Germinal center (tissue), 1 donor: ENCODE measurements around the gene CCL7.

Source experiments
- DNase-seq: peaks from one replicate; pipeline ENCODE4 v3.0.0; 2012; ENCODE audit warnings: mixed read lengths, low spot score

Gene CCL7

DNA sequence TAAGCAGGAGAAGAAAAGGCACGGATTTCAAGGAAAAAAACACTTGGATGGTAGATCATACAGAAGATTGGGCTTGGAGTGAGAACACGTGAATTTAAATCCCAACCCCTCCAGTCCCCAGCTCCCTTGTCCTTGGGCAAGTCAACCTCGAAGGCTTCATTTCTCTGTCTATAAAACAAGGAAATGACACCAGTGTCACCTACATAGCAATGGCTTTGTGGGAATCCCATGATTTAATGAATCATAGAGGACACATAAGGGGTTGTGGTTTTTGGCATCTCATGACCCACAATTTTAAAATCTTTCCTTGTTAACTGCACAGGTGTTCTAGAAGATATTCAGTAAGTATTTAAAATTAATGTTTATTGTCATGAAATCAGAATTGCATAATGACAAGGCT is 23.1 kb upstream of the CCL7 start:
- no peak for DNase-seq

DNA sequence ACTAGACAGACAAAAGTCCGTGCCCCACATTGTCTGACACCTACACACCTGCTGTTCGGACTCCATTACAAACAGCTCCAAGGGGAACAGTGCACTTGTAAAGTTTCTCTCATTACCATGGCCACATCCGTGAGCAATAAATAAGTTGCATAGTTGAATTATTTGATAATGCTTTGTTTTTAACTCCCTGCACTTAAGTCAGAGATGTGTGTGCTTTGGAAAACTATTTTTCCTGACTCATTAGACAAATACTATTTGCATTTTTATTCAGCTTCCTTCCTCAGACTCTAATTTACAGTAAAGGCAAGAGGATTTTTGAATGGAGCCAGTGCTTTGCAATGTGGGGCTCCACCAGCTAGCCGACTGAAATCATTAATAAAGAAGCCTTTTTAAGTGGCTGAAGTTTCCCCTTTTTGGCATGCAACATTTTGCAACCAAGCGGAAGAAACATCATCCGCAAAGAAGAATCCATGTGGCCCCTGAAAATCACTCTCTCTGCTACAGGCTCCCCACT is 21.5 kb upstream of the CCL7 start:
- no peak for DNase-seq

DNA sequence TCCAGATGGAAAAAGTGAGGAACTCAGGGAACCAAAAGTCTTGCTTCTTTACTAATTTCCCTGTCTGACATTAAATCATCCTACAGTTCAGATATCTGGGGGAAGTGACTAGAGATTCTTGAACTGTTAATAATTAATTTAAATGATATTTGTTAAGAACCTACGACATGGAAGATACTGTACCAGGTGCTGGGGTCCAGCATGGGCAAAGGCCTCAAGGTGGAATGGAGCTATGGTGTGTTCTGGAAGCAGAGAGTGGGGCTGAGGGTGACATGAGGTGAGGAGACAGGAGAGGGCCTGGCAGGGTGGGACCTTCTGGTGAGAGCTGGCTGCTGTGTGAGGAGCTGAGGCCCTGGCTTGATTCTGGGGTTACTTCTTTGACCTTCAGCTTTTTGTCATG is 21.0 kb upstream of the CCL7 start:
- no peak for DNase-seq

DNA sequence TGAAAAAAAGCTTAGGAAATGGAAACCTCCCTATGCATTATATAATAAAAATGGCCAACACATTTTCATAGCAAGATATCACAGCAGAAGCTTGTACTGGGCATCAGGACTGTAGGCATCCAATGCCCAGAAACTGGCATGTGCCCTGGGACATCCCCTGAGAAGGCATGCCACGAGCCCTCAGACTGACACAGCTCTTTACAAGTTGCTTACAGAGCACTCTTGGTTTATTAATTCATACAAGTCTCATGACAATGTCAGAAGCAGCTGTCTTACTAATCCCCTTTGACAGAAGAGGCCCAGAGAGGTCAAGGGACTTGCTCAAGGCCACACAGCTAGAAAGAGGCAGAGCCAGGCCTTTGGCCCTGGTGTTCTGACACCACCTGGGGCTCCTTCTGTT is 20.5 kb upstream of the CCL7 start:
- DNase-seq = no peak

DNA sequence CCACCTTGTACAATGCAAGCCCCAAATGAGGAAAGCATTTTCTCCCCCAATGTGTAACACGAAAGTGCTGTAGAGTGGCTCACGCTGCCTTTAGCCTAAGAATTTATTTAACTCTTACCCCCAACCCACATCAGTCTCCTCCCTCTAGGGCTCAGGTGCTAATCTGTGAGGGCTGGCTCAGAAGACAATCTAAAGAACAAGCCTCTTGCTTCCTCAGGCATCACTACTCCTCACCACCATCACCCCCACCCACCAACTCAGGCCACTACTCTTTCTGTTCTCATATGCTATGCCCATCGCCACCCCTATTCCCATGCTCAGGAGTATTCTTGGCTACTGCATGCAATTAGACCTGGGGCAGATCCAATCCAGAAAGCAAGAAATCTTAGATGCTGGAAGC is 18.8 kb upstream of the CCL7 start:
- DNase-seq = no peak

DNA sequence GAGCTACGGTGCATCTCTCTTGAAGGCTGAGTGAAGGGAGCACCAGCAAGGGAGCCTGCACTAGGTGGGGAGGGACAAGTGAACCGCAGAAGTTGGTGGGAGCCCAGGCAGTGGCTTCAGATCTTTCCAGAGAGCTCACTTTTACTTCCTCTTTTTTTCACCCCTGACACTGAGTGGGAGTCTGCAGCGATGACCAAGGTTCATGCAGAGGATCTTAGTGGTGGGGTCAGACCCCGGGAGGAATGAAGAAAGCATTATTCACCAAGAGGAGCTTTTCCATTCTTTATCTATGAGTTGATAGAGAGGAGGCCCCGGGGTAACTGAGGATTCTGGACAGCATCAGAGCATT is 18.0 kb upstream of the CCL7 start:
- DNase-seq = peak; percentile 18

DNA sequence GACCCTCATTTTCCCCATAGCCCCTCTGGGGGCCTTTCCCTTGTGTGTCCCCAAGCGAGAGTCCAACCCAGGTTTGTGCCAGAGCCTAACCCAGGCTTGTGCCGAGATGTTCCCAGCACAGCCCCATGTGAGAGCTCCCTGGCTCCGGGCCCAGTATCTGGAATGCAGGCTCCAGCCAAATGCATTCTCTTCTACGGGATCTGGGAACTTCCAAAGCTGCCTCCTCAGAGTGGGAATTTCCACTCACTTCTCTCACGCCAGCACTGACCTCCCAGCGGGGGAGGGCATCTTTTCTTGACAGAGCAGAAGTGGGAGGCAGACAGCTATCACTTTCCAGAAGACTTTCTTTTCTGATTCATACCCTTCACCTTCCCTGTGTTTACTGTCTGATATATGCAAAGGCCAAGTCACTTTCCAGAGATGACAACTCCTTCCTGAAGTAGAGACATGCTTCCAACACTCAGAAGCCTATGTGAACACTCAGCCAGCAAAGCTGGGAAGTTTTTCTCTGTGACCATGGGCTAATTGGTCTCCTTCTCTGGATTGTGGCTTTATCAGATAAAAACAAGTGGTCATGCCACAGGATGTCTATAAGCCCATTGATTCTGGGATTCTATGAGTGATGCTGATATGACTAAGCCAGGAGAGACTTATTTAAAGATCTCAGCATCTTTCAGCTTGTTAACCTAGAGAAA is 17.4 kb upstream of the CCL7 start:
- DNase-seq = no peak

DNA sequence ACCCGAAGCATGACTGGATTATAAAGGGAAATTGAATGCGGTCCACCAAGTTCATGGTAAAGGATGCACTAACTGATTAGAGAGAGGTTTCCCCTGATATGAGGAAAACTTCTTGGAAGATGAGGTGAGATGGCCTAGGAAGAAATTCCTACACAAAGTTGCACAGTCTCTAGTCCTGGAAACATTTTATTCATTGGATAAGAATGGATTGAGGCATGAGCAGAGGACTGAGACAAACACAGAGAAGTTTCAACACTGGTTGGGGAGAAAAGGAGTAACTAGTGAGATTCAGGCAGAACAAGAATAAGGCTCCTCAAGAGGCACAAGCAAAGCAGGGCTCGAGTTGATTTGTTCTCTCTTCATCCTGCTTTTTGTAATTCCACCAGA is 16.9 kb upstream of the CCL7 start:
- no peak for DNase-seq

DNA sequence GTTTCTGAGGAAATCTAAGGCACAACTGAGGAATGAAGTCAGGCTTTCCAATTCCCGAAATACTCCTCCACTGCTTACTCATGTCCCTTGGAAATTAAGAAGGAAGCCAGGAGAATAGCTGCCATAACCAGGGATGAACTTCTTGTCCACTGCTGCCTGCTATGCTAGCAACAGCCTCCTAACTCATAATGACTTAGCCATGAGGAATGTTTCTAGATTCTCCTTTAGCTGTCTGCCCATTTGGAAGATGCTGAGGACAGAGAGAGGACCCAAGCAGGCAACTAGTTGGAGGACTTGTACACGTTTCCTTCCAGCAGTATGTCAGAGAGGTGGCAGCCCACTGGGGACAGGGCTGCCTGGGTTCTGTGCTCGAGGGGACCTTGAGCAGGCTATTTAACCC is 15.9 kb upstream of the CCL7 start:
- no peak for DNase-seq

DNA sequence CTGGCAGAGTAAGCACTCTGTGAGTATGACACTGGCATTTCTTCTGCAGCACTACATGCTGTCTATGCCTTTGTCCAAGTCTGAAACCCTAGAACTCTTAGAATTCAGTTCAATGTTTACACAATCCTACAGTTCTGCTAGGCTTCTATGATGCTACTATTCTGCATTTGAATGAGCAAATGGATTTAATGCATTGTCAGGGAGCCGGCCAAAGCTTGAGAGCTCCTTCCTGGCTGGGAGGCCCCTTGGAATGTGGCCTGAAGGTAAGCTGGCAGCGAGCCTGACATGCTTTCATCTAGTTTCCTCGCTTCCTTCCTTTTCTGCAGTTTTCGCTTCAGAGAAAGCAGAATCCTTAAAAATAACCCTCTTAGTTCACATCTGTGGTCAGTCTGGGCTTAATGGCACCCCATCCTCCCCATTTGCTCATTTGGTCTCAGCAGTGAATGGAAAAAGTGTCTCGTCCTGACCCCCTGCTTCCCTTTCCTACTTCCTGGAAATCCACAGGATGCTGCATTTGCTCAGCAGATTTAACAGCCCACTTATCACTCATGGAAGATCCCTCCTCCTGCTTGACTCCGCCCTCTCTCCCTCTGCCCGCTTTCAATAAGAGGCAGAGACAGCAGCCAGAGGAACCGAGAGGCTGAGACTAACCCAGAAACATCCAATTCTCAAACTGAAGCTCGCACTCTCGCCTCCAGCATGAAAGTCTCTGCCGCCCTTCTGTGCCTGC is 15.2 kb upstream of the CCL7 start, which contains the start of gene CCL2:
Gene CCL2 (plus strand): TSS at position 635 of the 730 bp plus-strand sequence. CDS start 65 bp downstream, at position 700.
- DNase-seq = no peak

DNA sequence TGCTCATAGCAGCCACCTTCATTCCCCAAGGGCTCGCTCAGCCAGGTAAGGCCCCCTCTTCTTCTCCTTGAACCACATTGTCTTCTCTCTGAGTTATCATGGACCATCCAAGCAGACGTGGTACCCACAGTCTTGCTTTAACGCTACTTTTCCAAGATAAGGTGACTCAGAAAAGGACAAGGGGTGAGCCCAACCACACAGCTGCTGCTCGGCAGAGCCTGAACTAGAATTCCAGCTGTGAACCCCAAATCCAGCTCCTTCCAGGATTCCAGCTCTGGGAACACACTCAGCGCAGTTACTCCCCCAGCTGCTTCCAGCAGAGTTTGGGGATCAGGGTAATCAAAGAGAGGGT is 14.7 kb upstream of the CCL7 start:
- DNase-seq = no peak

DNA sequence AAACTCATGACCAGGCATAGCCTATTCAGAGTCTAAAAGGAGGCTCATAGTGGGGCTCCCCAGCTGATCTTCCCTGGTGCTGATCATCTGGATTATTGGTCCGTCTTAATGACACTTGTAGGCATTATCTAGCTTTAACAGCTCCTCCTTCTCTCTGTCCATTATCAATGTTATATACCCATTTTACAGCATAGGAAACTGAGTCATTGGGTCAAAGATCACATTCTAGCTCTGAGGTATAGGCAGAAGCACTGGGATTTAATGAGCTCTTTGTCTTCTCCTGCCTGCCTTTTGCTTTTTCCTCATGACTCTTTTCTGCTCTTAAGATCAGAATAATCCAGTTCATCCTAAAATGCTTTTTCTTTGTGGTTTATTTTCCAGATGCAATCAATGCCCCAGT is 14.2 kb upstream of the CCL7 start:
- DNase-seq = no peak

DNA sequence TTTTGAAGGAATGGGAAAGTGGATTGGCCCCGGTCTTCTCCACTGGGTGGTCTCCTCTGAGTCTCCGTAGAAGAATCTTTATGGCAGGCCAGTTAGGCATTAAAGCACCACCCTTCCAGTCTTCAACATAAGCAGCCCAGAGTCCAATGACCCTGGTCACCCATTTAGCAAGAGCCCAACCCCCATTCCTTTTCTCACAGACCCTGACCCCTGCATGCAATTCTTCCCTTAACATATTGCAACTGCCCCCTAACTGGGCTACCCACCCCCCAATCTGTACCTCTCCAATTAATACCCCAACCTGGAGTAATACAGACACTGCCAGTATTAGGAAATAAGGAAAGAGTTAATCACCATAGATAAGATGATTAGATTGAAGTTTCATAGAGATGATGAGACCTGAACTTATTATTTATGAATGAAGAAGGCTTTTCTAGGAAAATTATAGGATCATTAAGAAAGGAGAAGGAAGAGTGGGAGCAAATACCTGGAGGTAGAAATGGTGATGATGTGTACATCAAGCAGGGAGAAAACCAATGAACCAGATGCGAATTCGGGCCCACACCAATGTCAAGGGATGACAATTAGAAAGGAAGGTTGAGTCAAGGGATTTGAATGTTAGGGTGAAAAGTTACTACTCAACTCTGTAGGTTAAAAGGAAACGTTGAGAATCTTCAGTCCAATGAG is 12.6 kb upstream of the CCL7 start:
- DNase-seq = no peak

DNA sequence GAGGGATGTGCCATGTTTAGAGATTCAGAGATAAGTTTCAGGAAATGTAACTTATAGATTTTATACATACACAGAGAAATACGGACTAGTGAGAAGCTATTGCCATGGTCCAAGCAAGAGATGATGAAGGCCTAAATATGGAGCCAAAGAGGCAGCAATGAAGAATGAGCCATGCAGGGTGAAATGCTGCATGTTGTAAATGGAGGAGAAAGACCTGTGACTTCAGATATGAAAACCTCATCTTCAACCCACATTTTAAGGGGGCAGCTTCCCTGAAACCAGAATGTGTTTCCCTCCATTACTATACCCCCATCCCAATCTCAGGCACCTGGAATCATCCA is 12.1 kb upstream of the CCL7 start:
- DNase-seq = no peak

DNA sequence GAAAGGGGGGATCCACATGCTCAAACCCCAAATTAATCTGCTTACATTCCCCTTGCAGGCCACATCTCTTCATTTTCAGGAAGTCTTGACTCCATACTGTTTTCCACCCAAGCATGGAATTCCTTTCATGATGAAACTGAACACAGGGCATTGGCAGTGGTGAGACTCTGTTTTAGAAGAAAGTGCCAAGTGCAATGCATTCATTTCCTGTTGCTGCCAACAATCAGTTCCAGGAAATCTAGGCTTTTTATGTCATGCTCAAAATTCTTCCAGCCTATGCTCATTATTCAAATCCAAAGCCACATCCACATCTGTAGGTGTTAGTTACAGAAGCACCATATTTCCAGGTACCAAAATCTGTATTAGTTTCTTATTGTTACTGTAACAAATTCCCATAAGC is 10.9 kb upstream of the CCL7 start:
- no peak for DNase-seq

DNA sequence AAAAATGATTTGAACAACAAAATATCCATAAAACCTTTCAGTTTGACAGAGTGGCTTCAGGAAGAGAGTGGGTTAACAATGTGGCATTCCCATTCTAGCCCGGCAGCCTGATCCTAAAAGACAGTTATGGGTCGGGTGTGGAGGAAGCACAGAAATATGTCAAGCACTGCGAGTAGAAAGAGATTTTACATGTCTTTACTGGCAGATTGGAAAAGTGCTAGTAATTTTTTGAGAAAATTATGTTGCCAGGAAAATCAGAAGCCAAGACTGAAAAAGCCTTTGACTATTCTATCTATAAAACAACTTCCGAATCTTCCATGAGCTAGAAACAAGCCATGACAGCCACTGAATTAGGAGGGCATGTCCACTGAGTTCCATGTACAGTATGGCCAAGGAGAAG is 9.2 kb upstream of the CCL7 start:
- no peak for DNase-seq

DNA sequence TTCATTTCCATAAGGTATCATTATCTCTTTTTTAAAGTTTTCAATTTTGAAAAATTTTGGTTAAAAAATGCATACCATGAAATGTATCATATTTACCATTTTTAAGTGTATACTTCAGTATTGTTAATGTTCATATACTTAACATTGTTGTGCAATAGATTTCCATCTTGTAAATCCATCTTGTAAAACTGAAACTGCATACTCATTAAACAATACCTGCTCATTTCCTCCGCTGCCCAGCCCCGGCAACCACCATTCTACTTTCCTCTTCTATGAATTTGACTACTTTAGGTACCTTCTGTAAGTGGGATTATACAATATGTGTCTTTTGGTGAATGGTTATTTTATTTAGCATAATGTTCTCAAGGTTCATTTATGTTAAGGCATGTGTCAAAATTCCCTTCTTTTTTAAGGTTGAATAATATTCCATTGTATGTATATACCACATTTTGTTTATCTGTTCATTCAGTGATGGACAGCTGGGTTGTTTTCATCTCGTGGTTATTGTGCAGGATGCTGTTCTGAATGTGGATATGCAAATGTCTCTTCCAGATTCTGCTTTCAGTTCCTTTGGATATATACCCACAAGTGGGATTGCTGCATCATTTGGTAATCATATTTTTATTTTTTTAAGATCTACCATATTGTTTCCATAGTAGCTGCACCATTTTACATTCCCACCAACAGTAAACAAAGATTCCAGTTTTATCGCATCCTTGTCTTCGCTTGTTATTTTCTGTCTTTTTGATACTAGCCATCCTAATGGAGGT is 8.3 kb upstream of the CCL7 start:
- no peak for DNase-seq

DNA sequence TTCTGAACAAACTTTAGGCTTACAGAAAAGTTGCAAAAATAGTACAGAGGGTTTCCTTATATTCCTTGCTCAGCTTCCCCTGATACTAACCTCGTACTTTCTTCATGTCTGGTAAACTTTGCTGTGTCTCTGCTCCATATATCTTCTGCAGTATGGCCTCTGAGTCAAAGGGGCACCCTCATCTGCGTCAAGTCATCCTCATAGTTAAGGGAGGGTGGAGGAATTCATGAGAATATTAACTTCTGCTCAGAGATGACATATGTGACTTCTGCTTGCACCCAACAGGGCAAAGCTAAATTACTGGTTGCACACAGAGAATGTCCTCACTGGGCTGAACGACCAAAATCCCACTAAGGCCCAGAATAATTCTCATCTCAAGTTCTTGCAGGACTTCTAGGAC is 4.3 kb upstream of the CCL7 start:
- DNase-seq = no peak

DNA sequence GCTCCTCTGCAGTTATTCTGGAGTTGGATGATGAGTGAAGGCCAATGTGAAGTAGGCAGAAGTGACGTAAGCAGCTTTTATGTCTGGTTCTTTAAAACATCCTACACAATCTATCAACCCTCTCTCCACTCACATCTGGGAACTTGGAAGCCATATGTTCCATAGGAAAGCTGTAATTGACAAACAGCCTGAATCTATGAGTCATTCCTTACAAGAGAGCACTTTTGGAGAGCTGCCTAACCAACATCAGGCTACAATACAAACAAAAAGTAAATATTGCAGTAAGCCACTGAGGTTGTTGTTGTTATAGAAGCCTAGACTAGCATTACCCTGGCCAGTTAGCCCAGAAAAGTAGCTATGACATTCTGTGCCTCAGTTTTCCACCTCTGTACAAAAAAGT is 5.9 kb downstream of the CCL7 start:
- no peak for DNase-seq

DNA sequence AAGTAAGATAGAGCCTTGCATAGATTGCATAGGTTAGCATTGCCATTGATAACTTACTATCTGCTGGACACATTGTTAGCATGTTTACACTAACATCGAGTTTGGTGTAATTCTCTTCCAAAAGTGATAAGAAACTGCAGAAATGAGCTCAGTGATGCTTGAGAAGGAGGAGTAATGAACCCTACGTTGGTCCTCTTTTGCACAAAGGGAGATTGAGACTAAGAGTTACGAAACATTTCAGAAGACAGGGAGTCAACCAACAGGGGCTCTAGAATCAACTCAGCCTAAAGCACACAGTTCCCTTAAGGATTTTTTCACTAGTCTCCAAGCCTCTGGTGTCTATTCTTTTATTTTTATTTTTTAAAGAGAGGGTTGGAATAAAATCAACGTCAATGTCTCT is 6.8 kb downstream of the CCL7 start:
- no peak for DNase-seq

DNA sequence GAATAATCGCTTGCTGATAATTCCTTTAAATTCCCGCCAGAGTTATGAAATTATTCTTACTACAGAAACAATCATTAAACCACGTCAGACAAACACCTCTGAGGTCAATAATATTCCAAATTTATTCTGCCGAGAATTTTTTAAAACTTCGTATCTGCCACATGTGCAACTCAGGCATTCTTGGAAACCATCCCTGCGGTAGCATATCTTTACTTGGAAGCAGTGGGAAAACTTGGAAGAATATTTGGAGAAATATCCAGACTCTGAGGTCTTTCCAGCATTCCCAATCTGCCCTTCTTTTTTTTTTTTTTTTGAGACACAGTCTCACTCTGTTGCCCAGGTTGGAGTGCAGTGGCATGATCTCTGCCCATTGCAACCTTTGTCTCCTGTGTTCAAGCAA is 13.6 kb downstream of the CCL7 start:
- DNase-seq = no peak

DNA sequence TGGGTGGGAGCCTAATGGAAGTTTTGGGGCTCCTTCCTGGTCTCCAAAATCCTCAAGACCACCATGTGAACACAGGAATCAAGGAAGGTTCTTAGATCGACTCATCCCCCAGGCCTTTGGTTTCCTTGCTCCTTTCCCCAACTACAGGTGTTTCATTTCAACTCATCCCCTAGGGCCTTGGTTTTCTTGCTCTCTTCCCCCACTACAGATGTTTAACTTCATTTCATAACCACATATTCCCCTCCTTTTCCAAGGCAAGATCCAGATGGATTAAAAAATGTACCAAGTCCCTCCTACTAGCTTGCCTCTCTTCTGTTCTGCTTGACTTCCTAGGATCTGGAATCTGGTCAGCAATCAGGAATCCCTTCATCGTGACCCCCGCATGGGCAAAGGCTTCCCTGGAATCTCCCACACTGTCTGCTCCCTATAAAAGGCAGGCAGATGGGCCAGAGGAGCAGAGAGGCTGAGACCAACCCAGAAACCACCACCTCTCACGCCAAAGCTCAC is 15.3 kb downstream of the CCL7 start, which contains the start of gene CCL11:
Gene CCL11 (plus strand): TSS at position 457 of the 507 bp plus-strand sequence. CDS start 67 bp downstream, outside the sequence.
- no peak for DNase-seq
